HG02943 (cell line): ENCODE measurements around the gene PNPLA7.

Experiments used
- ATAC-seq: cut with Tn5 transposase; IDR thresholded peaks from one replicate; pipeline ENCODE4 v1.9.1; 2021; ENCODE audit warnings: mild to moderate bottlenecking, low read depth, moderate library complexity; ENCODE audit not compliant: unreplicated experiment

Gene PNPLA7

GRCh38 chr9:137497921-137498719 lies 52.1 kb downstream of the PNPLA7 start:
- ATAC-seq: no peak

- ATAC-seq: no peak
Observed at GRCh38 chr9:137496601-137497375, 53.4 kb downstream of the PNPLA7 start.

- no peak for ATAC-seq
Observed at GRCh38 chr9:137494550-137495351, 55.5 kb downstream of the PNPLA7 start.

GRCh38 chr9:137494104-137494544 lies 56.1 kb downstream of the PNPLA7 start:
- no peak for ATAC-seq

- no peak for ATAC-seq
Observed at GRCh38 chr9:137493364-137494103, 56.7 kb downstream of the PNPLA7 start.

DNA sequence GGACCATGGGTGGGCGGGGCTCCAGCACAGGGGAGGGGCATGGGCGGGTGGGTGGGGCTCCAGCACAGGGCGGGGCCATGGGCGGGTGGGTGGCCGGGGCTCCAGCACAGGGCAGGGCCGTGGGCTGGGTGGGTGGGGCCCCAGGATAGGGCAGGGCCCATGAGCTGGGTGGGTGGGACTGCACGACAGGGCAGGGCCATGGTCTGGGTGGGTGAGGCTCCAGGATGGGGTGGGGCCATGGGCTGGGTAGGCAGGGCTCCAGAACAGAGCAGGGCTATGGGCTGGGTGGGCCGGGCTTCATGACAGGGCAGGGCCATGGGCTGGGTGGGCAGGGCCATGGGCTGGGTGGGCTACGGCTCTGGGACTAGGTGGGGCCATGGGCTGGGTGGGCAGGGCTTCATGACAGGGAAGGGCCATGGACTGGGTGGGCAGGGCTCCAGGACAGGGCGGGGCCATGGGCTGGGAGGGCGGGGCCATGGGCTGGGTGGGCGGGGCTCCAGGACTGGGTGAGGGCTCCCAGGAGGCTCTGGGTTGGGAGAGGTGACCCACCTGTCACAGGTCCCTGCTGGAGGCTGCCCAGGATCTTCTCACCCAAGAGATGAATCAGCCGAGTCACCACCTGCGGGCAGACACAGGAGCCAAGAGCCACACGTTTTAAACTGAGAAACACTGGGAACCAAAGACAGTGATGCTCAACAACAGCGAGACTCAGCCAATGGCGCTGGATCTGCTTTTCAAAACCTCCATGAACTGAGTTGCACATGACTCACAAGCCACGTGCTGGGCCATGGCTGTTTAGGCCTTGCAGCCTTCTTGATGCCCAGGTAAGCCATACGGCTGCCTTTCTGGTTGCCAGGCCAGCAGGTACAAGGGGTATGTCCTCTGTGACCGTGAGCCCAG lies 57.5 kb downstream of the PNPLA7 start:
- no peak for ATAC-seq

- ATAC-seq: no peak
Observed at GRCh38 chr9:137491735-137492432, 58.3 kb downstream of the PNPLA7 start.

DNA sequence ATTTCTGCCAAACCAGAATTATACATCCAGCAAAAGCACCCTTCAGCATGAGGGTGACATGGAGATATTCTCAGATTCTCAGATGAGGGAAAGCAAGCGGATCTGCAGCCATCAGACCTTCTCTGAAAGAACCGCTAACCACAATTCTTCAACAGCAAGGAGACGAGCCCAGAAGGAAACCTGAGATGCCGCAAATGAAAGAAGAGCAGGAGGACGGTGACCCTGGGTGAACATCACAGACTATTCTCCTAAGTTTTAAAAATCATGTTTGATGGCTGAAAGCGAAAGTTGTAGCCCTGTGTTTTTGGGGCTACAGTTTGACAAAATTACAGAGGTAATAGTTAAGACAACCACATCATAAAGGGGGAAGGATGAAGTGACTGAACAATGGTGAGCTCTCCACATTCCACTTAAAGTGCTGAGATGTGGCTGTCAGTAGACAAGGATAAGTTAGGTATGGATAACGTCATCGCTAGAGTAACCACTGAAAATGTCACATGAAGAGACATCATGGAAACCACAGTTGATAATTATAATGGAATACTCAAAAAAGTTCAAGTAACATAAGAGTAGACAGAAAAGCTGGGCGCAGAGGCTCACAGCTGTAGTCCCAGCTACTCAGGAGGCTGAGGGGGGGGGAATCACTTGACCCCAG lies 59.5 kb downstream of the PNPLA7 start:
- ATAC-seq: no peak

DNA sequence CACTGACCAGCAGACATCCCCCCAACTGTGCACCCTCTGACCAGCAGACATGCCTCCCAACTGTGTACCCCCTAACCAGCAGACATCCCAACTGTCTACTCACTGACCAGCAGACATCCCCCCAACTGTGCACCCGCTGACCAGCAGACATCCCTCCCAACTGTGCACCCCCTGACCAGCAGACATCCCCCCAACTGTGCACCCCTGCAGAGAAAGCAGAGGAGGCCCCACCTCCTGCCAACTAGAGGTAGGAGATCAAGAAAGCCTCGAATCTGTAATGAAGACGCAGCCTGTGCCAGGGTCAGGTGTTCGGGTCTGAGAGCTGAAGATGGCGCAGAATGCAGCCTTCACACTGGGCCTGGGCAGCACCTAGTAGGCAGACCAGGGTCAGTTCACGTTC lies 61.3 kb downstream of the PNPLA7 start:
- no peak for ATAC-seq

DNA sequence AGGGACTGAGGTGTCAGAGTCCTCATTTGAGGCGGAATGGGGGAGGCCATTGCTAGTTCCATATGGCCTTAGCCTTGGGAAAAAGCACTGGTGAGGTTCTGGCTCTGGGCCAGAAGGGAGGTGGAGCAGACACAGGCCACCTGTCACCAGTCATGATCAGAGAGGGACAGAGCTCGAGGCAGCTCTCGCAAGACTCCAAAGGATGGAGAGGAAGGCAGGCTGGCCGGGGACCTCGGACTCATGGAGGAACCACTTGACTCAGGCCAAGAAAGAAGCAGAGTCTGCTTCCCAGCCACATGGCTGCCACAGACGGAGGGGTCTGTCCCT lies 61.9 kb downstream of the PNPLA7 start:
- no peak for ATAC-seq

- ATAC-seq: no peak
Observed at GRCh38 chr9:137487454-137488326, 62.5 kb downstream of the PNPLA7 start.

DNA sequence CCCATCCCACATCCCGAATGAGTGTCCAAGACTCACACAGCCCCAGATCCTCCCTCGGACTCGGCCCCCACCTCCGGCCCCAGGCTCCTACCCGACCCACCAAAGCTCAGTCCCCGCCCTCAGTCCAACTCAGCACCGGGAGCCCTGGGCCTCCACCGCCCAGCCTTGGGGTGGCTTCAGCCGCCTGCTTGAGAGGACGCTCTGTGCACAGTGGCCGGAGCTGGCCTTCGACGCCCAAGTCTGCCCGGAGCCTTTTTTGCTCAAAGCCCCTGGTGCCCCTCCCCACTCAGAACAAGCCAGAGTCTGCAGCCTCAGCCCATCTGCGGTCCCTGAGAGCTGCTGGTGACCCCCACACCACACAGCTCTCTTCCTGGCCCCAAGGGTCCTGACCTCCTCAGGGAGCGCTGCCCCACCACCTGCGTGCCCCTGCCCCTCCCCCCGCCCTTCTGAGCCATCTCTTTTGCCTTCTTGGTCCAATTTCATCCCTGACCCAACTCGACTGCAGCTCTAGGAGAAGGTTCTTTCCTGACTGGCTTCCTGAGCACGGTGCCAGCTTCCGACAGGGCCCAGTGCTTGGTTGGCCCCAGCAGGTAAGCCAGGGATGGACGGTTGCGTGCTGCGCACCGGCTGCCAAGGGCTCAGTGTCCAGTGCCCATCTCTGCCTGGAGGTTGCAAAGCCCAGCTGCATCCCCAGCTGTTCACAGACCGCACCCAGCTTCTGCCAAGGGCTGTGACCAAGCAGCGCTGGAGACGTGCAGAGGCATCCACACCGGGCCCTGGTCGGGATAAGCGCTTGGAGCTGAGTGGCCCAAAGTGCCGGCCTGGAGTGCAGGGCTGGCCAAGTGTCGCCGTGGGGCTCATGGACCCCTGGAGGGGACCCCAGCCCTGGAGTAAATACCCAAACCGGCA lies 63.4 kb downstream of the PNPLA7 start:
- no peak for ATAC-seq

GRCh38 chr9:137486141-137486490 lies 64.1 kb downstream of the PNPLA7 start:
- no peak for ATAC-seq

DNA sequence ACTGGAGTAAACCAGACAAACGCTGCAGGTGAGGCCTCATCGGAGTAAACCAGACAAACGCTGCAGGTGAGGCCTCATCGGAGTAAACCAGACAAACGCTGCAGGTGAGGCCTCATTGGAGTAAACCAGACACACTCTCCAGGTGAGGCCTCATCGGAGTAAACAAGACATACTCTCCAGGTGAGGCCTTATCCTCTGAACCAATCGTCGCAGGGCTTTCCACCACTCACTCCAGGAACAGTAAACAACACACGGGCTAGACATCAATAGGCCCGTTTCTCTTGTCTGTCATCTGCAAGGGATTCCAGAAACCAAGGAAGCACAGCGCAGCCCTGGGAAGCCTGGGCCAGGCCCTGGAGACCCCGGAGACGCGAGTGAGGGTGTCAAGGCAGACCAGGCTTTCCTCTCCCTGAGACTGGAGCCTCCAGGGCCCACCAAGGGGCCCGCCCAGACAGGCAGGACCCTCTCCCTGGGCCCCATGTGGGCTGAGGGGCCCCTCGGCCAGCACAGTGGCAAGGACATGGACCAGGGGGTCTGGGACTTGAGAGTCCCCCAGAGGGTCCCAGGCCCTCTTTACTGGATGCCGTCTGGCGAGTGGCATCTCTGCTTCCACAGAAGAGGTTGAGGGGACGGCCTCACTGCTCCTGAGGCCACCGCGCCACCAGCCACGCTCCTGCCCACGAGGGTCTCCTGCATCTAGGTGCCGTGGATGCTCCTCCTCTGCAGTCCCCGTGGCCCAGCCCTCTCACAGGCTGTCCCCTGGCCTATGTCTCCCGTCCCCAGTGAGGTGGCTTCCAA lies 64.7 kb downstream of the PNPLA7 start:
- ATAC-seq: no peak

- no peak for ATAC-seq
Observed at GRCh38 chr9:137484551-137485315, 65.5 kb downstream of the PNPLA7 start.
